OCI-LY7 (cell line): ENCODE measurements around the gene PALLD. TPM values are rescaled to one million over a fixed set of nuclear protein-coding genes. Genes with fewer than 3 reads are reported as not detected.

ENCODE experiments used
- BruUV-seq: library from RNA; stranded (reverse); fragments of 400-500 nt; replicated peaks from 2 replicates; lab custom pipeline; 2021; lab: Mats Ljungman, UMichigan
- CTCF ChIA-PET: fragments of 300-600 bp; sonication (Branson Sonifier 250); formaldehyde crosslinking; loops from one replicate; lab custom pipeline; 2022; ENCODE audit warnings: antibody characterized with exemption; ENCODE audit not compliant: unreplicated experiment; lab: Charles Lee
- POLR2A ChIA-PET: fragments of 300-600 bp; sonication (Branson Sonifier 250); formaldehyde crosslinking; loops from one replicate; lab custom pipeline; 2022; ENCODE audit warnings: antibody characterized with exemption; lab: Charles Lee
- DNase-seq: peaks from one replicate; pipeline ENCODE4 v3.0.0-alpha.2; 2015; ENCODE audit warnings: low spot score
- H2AFZ ChIP-seq: fragments of 200-600 bp; sonication (generic), shearing (Covaris generic); 2 replicates; pipeline ENCODE4 v1.6.1; 2014; ENCODE audit warnings: mild to moderate bottlenecking, antibody characterized with exemption, low read length, moderate library complexity
- H3K27ac ChIP-seq: fragments of 200-600 bp; sonication (generic); 2 replicates; pipeline ENCODE4 v1.5.1; 2014; ENCODE audit warnings: mixed run types, low read depth, mild to moderate bottlenecking, moderate library complexity, low read length, inconsistent platforms; ENCODE audit not compliant: poor library complexity, severe bottlenecking
- H3K36me3 ChIP-seq: fragments of 200-600 bp; sonication (generic); 2 replicates; pipeline ENCODE4 v1.6.1; 2014; ENCODE audit warnings: mild to moderate bottlenecking, antibody characterized with exemption, low read length, moderate library complexity, mixed read lengths; ENCODE audit not compliant: insufficient read depth
- H3K4me1 ChIP-seq: fragments of 200-600 bp; sonication (generic); 2 replicates; pipeline ENCODE4 v1.5.1; 2014; ENCODE audit warnings: mild to moderate bottlenecking, low read length; ENCODE audit not compliant: insufficient read depth, poor library complexity, severe bottlenecking
- H3K4me2 ChIP-seq: fragments of 200-600 bp; sonication (generic); 2 replicates; pipeline ENCODE4 v1.6.1; 2014; ENCODE audit warnings: mild to moderate bottlenecking, low read length
- H3K4me3 ChIP-seq: fragments of 200-600 bp; sonication (generic); 2 replicates; pipeline ENCODE4 v1.5.1; 2014; ENCODE audit warnings: mild to moderate bottlenecking, low read depth, low read length; ENCODE audit not compliant: poor library complexity, severe bottlenecking
- H3K79me2 ChIP-seq: fragments of 200-600 bp; sonication (generic); 2 replicates; pipeline ENCODE4 v1.6.1; 2016; ENCODE audit warnings: low read depth, mild to moderate bottlenecking, low read length, moderate library complexity, mixed read lengths; ENCODE audit not compliant: insufficient read depth
- H3K9me2 ChIP-seq: fragments of 200-600 bp; sonication (generic); 2 replicates; pipeline ENCODE4 v1.6.1; 2016; ENCODE audit warnings: mild to moderate bottlenecking, low read length, mixed read lengths; ENCODE audit not compliant: insufficient read depth
- H3K9me3 ChIP-seq: fragments of 200-600 bp; sonication (generic); 2 replicates; pipeline ENCODE4 v1.6.1; 2014; ENCODE audit warnings: mild to moderate bottlenecking, mixed run types, low read length, mixed read lengths
- H4K20me1 ChIP-seq: fragments of 200-600 bp; sonication (generic); 2 replicates; pipeline ENCODE4 v1.6.1; 2014; ENCODE audit warnings: mild to moderate bottlenecking, antibody characterized with exemption, low read length, moderate library complexity, mixed read lengths; ENCODE audit not compliant: insufficient read depth
- CTCF ChIP-seq: fragments of 200-600 bp; sonication (generic); conservative IDR thresholded peaks from 2 replicates; pipeline ENCODE4 v1.5.1; 2014; ENCODE audit warnings: mild to moderate bottlenecking, antibody characterized with exemption, low read length, moderate library complexity, mixed read lengths
- EZH2phosphoT487 ChIP-seq: fragments of 200-600 bp; sonication (generic); IDR thresholded peaks from 2 replicates; pipeline ENCODE4 v1.6.1; 2018; ENCODE audit warnings: low read depth, borderline replicate concordance, mild to moderate bottlenecking, mixed run types, antibody characterized with exemption, low read length, moderate library complexity, mixed read lengths
- intact Hi-C: fragments of 100-400 bp; cut with micrococcal nuclease; formaldehyde crosslinking; loops from one replicate; pipeline ENCODE4 v1.10.0; 2022; ENCODE audit not compliant: unreplicated experiment
- total RNA-seq, 2 experiments: library from RNA; depleted of rRNA in 1 of 2; stranded (reverse); fragments of >200 nt in 1 of 2; shearing (Covaris generic) in 1 of 2; gene quantifications; 2 replicates each; pipeline ENCODE4 v1.2.3, GENCODE V29; 2014 to 2022

Gene PALLD
- total RNA-seq, 2 experiments from 2014 or later: 0.73 to 2.8 TPM

- TF ChIP-seq EZH2phosphoT487 (no peak), CTCF (no peak)
- intact Hi-C loops: no loop called here
- BruUV-seq: no TSS peak
These were observed 371.4 kb downstream of the PALLD start for GRCh38 chr4:168868044-168868781.

GRCh38 chr4:168868802-168869201 lies 371.9 kb downstream of the PALLD start:
- no peak overlapping the region for H3K4me3 ChIP-seq
- no TSS peak for BruUV-seq
- H3K4me1 ChIP-seq: no peaks in the 10 kb centered on the region
- ChIA-PET POLR2A (no interaction called here), CTCF (no interaction called here)
- H2AFZ ChIP-seq: no peak overlapping the region
- H4K20me1 ChIP-seq: no peaks in the 10 kb centered on the region
- no peaks in the 10 kb centered on the region for H3K79me2 ChIP-seq
- no peak overlapping the region for H3K27ac ChIP-seq
- H3K36me3 ChIP-seq: no peaks in the 10 kb centered on the region
- H3K9me3 ChIP-seq: no peaks in the 10 kb centered on the region
- no peak overlapping the region for H3K4me2 ChIP-seq
- no peaks in the 10 kb centered on the region for H3K9me2 ChIP-seq
- intact Hi-C loops: no loop called here
- no peak for DNase-seq
- TF ChIP-seq CTCF (no peak), EZH2phosphoT487 (no peak)

More at GRCh38 chr4:168868044-168868781, 371.4 kb downstream of the PALLD start:
- Histone ChIP-seq H3K4me1 (no peaks in the 10 kb centered on the region), H3K4me3 (no peak overlapping the region), H3K36me3 (no peaks in the 10 kb centered on the region), H3K27ac (no peak overlapping the region), H3K4me2 (no peak overlapping the region), H3K9me2 (no peaks in the 10 kb centered on the region), H4K20me1 (no peaks in the 10 kb centered on the region), H3K79me2 (no peaks in the 10 kb centered on the region), H3K9me3 (no peaks in the 10 kb centered on the region), H2AFZ (no peak overlapping the region)
- ChIA-PET POLR2A (no interaction called here), CTCF (no interaction called here)
- DNase-seq: no peak

GRCh38 chr4:168870004-168870403 lies 373.2 kb downstream of the PALLD start:
- Histone ChIP-seq H3K27ac (no peak overlapping the region), H3K4me1 (no peaks in the 10 kb centered on the region), H2AFZ (no peak overlapping the region), H3K9me3 (no peaks in the 10 kb centered on the region), H3K4me2 (no peak overlapping the region), H3K36me3 (no peaks in the 10 kb centered on the region), H3K79me2 (no peaks in the 10 kb centered on the region), H3K9me2 (no peaks in the 10 kb centered on the region), H4K20me1 (no peaks in the 10 kb centered on the region), H3K4me3 (no peak overlapping the region)
- ChIA-PET POLR2A (no interaction called here), CTCF (no interaction called here)
- intact Hi-C loops: no loop called here
- TF ChIP-seq EZH2phosphoT487 (no peak), CTCF (no peak)
- no TSS peak for BruUV-seq
- no peak for DNase-seq
